ENCODE data around the gene TMA7.
A peak's percentile ranks its signal among the peaks of the same experiment; 100 is the strongest.
"Not testable (repeated sequence)": the region's sequence is repeated elsewhere in the genome, so short reads cannot be mapped to it uniquely, and the experiment has no call there.

The TMA7 gene

DNA sequence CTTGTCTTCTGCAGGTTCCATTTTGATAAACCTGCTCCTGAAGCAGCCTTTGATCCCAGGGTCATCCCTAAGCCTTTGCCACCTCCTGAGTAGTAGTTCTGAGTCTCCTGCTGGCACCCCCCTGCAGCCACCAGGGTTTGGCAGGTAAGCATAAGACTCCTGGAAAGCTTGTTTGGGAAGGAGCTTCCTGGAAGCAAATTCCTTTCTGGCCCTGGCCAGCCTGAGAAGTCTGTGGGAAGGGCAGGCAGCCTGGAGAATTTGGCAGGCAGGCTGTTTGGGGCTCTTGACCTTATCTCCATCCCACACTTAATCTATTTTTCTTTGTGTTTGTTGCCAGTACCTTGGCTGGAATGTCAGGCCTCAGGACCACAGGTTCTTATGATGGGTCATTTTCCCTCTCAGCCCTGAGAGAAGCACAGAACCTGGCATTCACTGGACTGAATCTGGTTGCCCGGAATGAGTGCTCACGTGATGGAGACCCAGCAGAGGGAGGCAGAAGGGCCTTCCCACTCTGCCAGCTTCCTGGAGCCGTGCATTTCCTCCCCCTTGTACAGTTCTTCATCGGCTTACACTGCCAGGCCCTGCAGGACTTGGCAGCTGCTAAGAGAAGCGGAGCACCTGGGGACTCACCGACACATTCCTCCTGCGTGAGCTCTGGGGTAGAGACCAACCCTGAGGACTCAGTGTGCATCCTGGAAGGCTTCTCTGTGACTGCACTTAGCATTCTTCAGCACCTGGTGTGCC lies 19.9 kb downstream of the TMA7 start:
- Mint-ChIP-seq H3K9me3 (no peaks in the 10 kb centered on the region), H3K27ac (no peak overlapping the region), H3K27me3 (ENCODE audit: low read depth) (no peaks in the 10 kb centered on the region), H3K4me3 (no peak overlapping the region), H3K36me3 (ENCODE audit: low read depth) (peaks cover 21% of the 10 kb centered on the region), H3K4me1 (ENCODE audit: low read depth) (peaks cover 4% of the 10 kb centered on the region)

DNA sequence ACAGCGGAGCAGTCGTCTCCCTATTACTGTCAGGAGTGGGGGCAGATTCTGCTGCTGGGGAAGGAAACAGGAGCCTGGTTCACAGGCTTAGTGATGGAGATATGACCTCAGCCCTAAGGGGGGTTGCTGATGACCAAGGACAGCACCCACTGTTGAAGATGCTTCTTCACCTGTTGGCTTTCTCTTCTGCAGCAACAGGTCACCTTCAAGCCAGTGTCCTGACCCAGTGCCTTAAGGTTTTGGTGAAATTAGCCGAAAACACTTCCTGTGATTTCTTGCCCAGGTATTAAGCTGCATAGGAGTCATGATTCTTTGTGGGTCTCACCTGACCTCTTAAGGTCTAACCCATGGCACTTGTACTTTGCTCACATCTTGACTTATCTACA lies 20.5 kb downstream of the TMA7 start:
- Mint-ChIP-seq H3K4me3 (no peak overlapping the region), H3K36me3 (ENCODE audit: low read depth) (peaks cover 19% of the 10 kb centered on the region), H3K27ac (no peak overlapping the region), H3K4me1 (ENCODE audit: low read depth) (peaks cover 9% of the 10 kb centered on the region), H3K27me3 (ENCODE audit: low read depth) (no peaks in the 10 kb centered on the region), H3K9me3 (no peaks in the 10 kb centered on the region)

DNA sequence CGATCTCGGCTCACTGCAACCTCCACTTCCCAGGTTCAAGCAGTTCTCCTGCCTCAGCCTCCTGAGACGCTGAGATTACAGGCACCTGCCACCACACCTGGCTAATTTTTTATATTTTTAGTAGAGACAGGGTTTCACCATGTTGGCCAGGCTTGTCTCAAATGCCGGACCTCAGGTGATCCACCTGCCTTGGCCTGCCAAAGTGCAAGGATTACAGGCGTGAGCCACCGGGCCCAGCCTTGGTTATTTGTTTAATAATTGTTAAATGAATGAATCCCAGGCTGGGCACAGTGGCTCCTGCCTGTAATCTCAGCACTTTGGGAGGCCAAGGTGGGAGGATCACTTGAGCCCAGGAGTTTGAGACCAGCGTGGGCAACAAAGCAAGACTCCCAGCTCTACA lies 21.7 kb downstream of the TMA7 start:
- not testable (repeated sequence) for H3K4me3 Mint-ChIP-seq; H3K9me3 Mint-ChIP-seq; H3K27ac Mint-ChIP-seq; H3K27me3 Mint-ChIP-seq (ENCODE audit: low read depth)
- peaks cover 26% of the 10 kb centered on the region for H3K36me3 Mint-ChIP-seq (ENCODE audit: low read depth)
- peaks cover 16% of the 10 kb centered on the region for H3K4me1 Mint-ChIP-seq (ENCODE audit: low read depth)

DNA sequence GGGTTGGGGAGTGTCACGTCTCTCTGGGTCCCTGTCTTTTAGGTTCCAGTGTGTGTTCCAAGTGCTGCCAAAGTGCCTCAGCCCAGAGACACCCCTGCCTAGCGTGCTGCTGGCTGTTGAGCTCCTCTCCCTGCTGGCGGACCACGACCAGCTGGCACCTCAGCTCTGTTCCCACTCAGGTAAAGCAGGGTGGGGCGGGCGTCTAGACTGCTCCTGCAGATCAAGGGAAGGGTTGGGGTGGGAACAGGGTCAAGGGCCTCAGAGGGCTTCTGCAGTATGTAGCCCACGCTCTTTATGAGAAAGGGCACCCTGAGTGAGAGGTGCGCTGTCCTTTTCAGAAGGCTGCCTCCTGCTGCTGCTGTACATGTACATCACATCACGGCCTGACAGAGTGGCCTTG lies 23.6 kb downstream of the TMA7 start:
- H3K9me3 Mint-ChIP-seq = no peaks in the 10 kb centered on the region
- peaks cover 32% of the 10 kb centered on the region for H3K4me1 Mint-ChIP-seq (ENCODE audit: low read depth)
- peaks cover 36% of the 10 kb centered on the region for H3K36me3 Mint-ChIP-seq (ENCODE audit: low read depth)
- no peaks in the 10 kb centered on the region for H3K27me3 Mint-ChIP-seq (ENCODE audit: low read depth)
- H3K4me3 Mint-ChIP-seq = no peak overlapping the region
- peak overlapping the region; percentile 31 for H3K27ac Mint-ChIP-seq

DNA sequence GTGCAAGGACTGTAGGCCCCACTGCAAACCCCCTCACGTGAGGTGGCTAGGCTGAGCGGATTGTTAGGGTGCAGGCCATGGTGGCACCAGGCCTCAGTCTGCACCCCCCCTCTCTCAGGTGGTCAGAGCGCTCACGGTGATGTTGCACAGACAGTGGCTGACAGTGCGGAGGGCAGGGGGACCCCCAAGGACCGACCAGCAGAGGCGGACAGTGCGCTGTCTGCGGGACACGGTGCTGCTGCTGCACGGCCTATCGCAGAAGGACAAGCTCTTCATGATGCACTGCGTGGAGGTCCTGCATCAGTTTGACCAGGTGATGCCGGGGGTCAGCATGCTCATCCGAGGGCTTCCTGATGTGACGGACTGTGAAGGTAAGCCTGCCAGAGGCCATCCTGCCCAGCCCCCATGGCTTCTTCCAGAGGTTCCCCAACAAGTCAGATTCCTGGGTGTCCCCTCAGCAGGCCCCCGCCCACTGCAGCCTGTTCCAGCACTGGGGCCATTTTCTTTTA lies 24.7 kb downstream of the TMA7 start:
- Mint-ChIP-seq H3K27ac (peak overlapping the region; percentile 31), H3K9me3 (no peaks in the 10 kb centered on the region), H3K4me1 (ENCODE audit: low read depth) (peaks cover 41% of the 10 kb centered on the region), H3K4me3 (no peak overlapping the region), H3K27me3 (ENCODE audit: low read depth) (no peaks in the 10 kb centered on the region), H3K36me3 (ENCODE audit: low read depth) (peaks cover 45% of the 10 kb centered on the region)

DNA sequence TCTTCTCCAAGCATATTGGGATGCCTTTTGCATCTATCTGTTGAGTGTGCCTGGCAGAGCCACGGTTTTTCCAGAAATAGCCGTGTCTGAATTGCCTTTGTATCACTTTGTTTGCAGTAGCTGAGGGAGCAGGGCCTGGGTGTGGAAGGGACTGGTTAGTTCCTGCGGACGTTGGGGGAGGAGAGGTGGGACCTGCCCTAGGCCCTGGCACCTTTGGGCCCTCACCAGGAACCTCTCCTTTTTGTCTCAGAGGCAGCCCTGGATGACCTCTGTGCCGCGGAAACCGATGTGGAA lies 25.1 kb downstream of the TMA7 start:
- no peaks in the 10 kb centered on the region for H3K27me3 Mint-ChIP-seq (ENCODE audit: low read depth)
- H3K4me1 Mint-ChIP-seq (ENCODE audit: low read depth) = peaks cover 45% of the 10 kb centered on the region
- H3K27ac Mint-ChIP-seq = peak overlapping the region; percentile 95
- peak overlapping the region; percentile 93 for H3K4me3 Mint-ChIP-seq
- H3K36me3 Mint-ChIP-seq (ENCODE audit: low read depth) = peaks cover 46% of the 10 kb centered on the region
- H3K9me3 Mint-ChIP-seq = no peaks in the 10 kb centered on the region

DNA sequence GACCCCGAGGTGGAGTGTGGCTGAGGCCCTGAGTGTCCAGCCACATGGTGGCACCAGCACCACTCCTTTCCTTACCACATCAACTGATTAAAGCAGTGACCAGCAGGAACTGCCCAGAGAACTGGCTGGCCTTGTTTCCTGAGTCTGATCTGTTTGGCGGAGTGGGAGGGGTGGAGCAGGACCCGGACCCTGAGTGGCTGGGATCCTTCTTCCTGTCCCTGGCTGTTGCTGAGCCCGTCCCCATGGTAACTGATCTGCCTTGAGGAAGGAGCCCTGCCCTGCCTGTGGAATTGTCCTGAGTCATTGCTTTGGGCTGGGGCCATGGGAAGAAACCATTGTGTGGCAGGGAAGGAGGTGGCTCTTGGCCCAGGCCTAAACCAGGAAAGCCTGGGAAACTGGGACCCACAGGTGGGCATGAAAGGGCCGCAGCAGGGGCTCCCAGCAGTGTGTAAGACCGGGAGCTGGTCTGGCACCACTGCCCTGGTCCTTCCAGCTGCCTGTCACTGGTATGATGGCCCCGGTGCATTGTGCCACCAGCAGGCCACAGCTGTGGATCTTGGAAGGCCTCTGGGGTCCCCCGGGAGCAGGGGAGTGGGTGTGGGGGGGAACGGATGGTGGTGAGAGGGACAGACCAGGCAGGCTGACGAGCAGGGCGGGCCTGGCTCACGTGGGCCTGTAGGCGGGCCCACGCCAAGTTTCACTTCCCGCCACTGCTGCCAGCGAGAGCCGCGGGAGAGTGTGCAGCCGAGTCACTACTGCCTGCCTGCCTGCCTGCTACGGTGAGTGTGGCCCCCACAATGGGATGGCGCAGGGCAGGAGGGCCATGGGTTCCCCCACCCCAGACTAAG lies 25.7 kb downstream of the TMA7 start:
- Mint-ChIP-seq H3K9me3 (no peaks in the 10 kb centered on the region), H3K4me3 (peak overlapping the region; percentile 93), H3K36me3 (ENCODE audit: low read depth) (peaks cover 42% of the 10 kb centered on the region), H3K27me3 (ENCODE audit: low read depth) (no peaks in the 10 kb centered on the region), H3K4me1 (ENCODE audit: low read depth) (peaks cover 46% of the 10 kb centered on the region), H3K27ac (peak overlapping the region; percentile 95)

DNA sequence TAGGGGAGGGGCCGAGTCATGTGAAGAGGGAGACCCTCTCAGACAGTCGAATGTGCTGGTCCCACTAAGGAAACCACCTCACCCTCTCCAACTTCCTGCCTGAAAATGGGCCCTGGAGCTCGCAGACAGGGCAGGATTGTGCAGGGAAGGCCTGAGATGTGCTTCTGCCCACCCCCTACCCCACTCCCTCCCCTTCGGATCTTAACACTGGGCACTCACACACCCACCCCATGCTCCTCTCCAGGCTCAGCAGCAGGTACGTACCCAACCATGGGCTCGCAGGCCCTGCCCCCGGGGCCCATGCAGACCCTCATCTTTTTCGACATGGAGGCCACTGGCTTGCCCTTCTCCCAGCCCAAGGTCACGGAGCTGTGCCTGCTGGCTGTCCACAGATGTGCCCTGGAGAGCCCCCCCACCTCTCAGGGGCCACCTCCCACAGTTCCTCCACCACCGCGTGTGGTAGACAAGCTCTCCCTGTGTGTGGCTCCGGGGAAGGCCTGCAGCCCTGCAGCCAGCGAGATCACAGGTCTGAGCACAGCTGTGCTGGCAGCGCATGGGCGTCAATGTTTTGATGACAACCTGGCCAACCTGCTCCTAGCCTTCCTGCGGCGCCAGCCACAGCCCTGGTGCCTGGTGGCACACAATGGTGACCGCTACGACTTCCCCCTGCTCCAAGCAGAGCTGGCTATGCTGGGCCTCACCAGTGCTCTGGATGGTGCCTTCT lies 26.5 kb downstream of the TMA7 start:
- H3K9me3 Mint-ChIP-seq = no peaks in the 10 kb centered on the region
- peak overlapping the region; percentile 95 for H3K27ac Mint-ChIP-seq
- peak overlapping the region; percentile 93 for H3K4me3 Mint-ChIP-seq
- no peaks in the 10 kb centered on the region for H3K27me3 Mint-ChIP-seq (ENCODE audit: low read depth)
- H3K36me3 Mint-ChIP-seq (ENCODE audit: low read depth) = peaks cover 40% of the 10 kb centered on the region
- peaks cover 46% of the 10 kb centered on the region for H3K4me1 Mint-ChIP-seq (ENCODE audit: low read depth)

DNA sequence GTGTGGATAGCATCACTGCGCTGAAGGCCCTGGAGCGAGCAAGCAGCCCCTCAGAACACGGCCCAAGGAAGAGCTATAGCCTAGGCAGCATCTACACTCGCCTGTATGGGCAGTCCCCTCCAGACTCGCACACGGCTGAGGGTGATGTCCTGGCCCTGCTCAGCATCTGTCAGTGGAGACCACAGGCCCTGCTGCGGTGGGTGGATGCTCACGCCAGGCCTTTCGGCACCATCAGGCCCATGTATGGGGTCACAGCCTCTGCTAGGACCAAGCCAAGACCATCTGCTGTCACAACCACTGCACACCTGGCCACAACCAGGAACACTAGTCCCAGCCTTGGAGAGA lies 27.0 kb downstream of the TMA7 start:
- Mint-ChIP-seq H3K36me3 (ENCODE audit: low read depth) (peaks cover 40% of the 10 kb centered on the region), H3K27ac (peak overlapping the region; percentile 95), H3K4me1 (ENCODE audit: low read depth) (peaks cover 46% of the 10 kb centered on the region), H3K9me3 (no peaks in the 10 kb centered on the region), H3K27me3 (ENCODE audit: low read depth) (no peaks in the 10 kb centered on the region), H3K4me3 (peak overlapping the region; percentile 93)

DNA sequence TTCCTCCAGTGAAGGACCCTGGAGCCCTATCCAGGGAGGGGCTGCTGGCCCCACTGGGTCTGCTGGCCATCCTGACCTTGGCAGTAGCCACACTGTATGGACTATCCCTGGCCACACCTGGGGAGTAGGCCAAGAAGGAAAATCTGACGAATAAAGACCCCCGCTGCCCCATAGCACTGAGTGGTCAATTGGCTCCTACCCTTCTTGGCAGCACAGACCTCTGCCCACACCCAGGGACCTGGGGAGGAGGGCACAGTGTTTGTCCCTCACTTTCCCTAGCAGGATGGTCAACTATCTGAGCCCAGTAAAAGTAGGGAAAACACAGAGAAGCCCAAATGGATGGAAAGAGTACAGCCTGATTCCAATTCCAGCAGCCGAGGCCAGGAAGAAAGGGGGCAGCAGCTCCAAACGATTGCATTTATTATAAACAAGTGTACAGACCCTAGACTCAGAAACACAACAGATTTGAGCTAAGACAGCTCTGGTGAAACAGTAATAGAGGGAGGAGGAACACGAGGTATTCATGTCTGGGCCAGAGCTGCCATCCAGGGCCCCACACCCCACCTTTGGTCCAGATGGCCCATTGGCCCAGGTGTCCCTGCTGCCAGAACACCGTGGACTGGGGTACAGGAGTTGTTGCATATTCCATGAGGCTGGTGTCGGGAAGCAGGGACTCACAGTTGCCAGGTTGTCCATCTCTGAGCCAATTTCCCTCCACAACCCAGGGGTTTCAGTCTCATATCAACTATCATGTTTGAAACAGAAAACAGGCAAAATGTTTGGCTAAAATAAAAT lies 27.6 kb downstream of the TMA7 start:
- Mint-ChIP-seq H3K4me1 (ENCODE audit: low read depth) (peaks cover 48% of the 10 kb centered on the region), H3K4me3 (peak overlapping the region; percentile 93), H3K9me3 (no peaks in the 10 kb centered on the region), H3K27me3 (ENCODE audit: low read depth) (no peaks in the 10 kb centered on the region), H3K27ac (peak overlapping the region; percentile 95), H3K36me3 (ENCODE audit: low read depth) (peaks cover 41% of the 10 kb centered on the region)

DNA sequence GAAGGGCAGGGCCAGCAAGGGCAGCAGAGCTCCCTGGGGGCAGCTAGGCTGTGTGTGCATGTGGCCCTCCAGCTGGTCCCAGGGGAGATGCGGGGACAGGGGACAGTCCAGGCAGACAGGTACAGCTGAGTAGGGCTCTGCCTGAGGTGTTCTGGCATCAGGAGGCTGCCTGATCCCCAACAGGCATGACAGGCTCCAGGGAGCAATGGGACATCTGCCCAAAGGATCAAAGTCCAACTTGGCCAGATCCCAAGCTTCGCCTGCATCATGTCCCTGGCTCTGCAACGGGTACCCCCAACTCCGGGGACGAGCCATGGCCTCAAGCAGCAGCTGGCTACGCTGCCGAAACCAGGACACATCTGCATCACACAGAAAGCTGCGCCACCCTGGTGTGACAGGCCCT lies 28.3 kb downstream of the TMA7 start:
- peak overlapping the region; percentile 95 for H3K27ac Mint-ChIP-seq
- H3K27me3 Mint-ChIP-seq (ENCODE audit: low read depth) = no peaks in the 10 kb centered on the region
- H3K9me3 Mint-ChIP-seq = no peaks in the 10 kb centered on the region
- peaks cover 53% of the 10 kb centered on the region for H3K4me1 Mint-ChIP-seq (ENCODE audit: low read depth)
- H3K4me3 Mint-ChIP-seq = peak overlapping the region; percentile 93
- H3K36me3 Mint-ChIP-seq (ENCODE audit: low read depth) = peaks cover 45% of the 10 kb centered on the region

DNA sequence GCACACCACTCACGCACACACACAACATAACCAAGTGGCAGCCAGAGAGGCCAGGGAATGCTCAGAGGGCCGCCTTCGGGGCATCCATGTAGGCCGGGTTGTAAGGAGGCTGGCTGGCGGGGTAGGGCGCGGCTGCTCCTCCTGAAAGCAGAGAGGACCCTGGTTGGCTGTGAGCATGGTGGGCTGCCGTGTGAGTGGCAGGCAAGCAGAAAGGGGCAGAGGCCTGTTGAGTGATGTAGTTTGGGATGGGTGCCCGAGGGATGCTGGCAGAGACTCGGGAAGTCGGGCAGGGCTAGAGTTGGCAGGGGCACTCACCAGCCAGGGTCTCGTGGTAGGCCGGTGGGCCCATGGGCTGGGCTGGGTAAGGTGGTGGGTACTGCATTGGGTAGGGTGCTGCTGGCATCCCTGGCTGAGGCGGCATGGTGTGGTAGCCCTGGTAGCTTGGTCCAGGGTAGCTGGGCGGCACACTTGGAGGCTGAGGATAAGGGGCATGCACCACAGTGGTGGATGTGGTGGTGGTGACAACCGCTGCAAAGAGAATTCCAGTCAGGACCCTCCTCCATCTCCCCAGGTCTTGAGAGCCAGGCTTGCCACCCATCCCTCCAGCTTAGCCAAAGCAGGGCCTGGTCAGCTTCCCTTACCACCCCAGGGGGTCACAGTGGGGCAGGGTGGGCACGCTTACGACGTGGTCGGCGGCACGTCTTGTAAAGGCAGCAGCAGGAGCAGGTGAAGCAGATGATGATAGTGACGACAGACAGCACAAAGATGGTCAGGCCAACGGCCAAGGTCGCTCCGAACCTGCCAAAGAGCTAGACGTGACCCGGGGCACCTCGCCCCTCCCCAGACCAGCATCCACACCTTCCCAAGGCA lies 29.2 kb downstream of the TMA7 start:
- peaks cover 58% of the 10 kb centered on the region for H3K4me1 Mint-ChIP-seq (ENCODE audit: low read depth)
- H3K9me3 Mint-ChIP-seq = no peaks in the 10 kb centered on the region
- H3K4me3 Mint-ChIP-seq = peak overlapping the region; percentile 59
- H3K27ac Mint-ChIP-seq = peak overlapping the region; percentile 61
- H3K36me3 Mint-ChIP-seq (ENCODE audit: low read depth) = peaks cover 40% of the 10 kb centered on the region
- no peaks in the 10 kb centered on the region for H3K27me3 Mint-ChIP-seq (ENCODE audit: low read depth)

DNA sequence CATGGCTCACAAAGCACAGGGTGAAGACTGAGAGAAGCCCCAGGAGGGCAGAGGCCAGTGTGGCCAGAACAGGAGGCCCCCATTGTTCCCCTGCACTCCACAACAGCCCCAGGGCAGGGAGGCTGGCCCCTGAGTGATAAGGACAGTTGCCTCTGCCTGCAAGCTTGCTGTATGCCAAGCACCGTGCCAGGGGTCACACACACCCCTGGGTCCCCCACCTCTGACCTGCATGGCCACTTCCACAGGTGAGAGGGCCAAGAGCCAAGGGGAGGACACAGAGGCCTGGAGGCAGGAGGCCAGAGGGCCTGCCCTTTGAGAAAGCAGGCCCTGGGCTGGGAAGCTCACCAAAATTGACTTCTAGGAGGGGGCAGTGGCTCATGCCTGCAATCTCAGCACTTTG lies 30.2 kb downstream of the TMA7 start:
- H3K4me1 Mint-ChIP-seq (ENCODE audit: low read depth) = peaks cover 63% of the 10 kb centered on the region
- peak overlapping the region; percentile 88 for H3K27ac Mint-ChIP-seq
- peak overlapping the region; percentile 68 for H3K4me3 Mint-ChIP-seq
- peaks cover 48% of the 10 kb centered on the region for H3K36me3 Mint-ChIP-seq (ENCODE audit: low read depth)
- no peaks in the 10 kb centered on the region for H3K27me3 Mint-ChIP-seq (ENCODE audit: low read depth)
- no peaks in the 10 kb centered on the region for H3K9me3 Mint-ChIP-seq

All from T-helper 1 cell treated with Interleukin-12 subunit alpha and Interleukin-12 subunit beta and Interleukin-4 antibody, amounts not matched to agents 30 μg/mL and 1 μg/mL, for 36 hours (primary cell).